Activated CD4-positive, alpha-beta T cell treated with anti-CD3 and anti-CD28 coated beads, Interleukin-2, amount 50 U/mL, for 48 hours (primary cell): ENCODE measurements around the gene CARS2.
"Not testable (repeated sequence)": the region's sequence is repeated elsewhere in the genome, so short reads cannot be mapped to it uniquely, and the experiment has no call there.

Experiments used
- DNase-seq, 2 experiments: peaks; one replicate each; pipeline ENCODE4 v3.0.0-alpha.2; 2020

The CARS2 gene

DNA sequence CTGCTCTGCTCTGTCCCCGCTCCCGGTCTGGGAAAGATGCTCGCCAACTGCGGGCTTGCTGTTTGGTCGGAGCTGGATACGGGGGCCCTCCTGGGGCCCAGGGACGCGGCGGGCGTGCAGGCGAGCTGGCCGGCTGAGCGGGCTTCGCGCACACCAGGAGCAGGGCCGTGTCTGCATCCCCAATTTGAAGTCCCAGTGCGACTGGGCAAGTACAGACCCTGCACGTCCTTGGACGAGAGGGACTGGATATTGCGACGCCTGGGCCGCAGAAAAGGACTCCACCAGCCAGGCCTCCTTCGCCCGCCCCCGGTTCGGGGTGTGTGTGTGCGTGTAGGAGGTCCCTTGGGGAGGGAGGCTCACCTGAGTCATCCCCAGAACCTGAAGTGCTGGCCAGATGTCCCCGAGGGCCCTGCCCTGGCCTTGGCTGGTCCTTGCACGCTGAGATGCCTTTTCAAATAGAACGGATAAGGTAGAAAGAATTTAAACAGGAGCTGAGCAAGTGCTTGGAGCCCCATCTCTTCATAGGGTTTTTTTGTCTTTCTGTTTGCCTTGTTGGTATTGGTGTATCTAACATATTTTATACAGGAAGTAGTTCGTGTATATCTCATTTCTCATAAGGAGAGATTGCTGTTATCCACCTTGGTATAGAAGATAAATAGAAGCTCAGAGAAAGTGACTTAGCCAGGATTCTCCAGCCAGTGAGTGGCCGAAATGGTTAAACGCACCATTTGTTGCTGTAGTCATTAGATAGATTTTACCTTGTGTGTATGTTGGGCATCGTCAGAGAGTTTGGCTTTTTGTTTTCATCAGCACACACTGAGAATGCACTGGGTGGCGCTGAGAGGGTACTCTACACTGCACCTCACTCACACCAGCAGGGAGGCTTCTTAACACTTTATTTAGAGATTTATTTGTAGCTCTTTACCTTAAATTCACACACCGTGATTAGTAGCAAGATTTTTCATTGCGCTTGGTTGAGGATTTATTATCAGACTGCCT is 89.5 kb downstream of the CARS2 start:
- DNase-seq, result peak; percentile 46 to 54

DNA sequence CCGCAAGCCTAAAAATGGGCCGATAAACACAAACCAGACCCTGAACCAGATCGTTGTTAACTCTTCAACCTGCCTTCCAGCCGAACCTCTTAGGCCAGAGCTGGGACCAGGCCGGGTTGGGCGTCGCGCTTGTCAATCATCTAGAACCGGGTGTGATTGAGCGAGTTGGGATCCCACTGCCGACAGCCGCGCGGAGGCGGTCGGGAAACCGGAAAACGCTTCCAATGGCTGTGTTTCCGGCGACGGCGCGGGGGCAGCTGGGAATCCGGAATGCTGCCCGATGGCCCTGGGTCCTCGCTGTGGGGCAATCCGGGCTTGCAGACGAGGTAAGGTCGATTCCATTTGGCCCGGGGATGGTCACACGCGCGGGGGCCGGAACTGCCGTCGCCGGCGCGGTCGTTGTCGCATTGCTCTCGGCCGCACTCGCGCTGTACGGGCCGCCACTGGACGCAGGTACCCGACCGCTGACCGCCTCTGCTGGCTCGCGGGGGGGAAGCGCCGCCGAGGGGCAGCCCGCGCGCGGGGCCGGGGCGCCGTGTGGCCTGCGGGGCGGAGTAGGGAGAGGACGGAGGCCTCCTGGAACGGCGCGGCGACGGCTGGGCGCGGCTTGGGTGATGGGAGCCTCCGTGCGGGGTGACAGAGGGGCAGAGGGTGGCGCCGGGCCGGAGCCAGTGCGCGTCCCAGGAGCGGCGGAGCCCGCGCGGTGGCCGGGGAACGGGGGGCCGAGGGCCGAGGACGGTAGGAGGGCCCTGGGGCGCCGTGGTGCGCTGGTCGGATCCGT is 90.4 kb downstream of the CARS2 start, which contains the start of gene NAXD:
Gene NAXD, plus strand, starts transcription at position 224 of the 781 bp plus-strand sequence. Its CDS starts 57 bp downstream, at position 281.
- peak; percentile 88 to 91 for DNase-seq

DNA sequence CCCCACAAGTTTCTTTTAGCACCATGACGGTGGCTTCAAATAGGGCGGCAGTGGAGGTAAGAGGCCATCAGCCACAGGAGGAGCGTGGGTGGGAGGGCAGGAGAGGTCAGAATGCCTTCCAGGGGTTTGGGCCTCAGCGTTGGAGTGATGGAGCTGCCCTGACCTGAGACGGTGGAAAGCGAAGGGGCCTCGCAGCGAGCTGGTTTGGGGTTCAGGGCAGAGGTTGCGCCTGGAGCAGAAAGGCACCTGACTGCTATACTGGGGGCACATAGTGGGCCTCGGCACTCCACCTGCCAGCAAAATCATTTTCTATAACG is 91.0 kb downstream of the CARS2 start:
- DNase-seq, result no peak

DNA sequence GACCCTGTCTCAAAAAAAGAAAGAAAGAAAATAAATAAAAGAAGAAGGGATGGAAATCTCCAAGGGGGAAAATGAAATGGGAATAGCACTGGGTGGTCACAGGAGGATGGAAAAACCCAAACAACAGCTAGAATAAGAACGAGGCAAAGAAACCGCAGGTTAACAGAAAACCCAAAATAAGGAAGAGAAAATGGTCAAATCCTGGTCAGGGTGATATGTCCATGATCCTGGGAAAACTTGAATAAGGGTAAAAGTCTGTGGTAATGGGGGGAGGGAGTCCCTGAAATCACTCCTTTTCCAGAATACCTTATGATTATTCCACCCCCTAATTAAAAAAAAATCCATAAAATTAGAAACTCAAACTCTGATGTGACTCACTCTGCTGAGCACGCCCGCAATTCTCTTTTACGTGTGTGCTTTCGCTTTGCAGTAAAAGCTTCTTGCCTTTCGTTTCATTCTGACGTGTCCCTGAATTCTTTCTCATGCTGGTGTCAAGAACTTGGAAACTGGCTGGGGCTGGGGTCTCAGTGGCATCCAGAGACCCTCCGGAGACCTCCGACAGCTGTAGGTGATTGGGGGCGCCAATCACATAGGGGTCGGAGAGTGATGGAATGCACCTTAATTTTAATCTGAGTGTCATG is 94.8 kb downstream of the CARS2 start:
- DNase-seq, result peak in 1 of 2 experiments; percentile 28

DNA sequence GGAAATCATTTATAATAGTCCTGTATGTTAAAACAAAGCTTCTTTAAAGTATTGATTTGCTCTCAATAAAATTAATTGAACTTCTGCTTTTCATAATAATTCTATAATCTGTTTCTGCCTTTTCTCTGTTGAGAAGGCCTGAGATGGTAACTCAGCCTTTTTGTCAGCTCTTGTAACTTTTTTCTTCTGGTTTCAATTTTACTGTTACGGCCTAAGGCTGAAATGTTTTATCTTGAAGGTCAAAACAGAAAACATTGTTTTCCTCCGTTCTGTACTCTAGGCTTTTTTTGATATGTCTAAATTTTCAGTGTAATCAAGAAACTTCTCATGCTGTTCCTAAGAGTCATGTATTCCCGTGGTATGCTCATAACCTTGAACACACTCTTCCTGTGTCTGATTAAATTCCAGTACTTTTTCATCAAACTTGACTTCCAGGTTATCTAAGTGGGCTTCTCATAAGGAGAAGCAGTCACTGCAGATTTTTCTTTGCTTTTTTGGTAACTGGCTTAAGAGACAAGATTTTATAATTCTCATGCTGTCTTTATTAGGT is 98.2 kb downstream of the CARS2 start:
- DNase-seq, result no peak

DNA sequence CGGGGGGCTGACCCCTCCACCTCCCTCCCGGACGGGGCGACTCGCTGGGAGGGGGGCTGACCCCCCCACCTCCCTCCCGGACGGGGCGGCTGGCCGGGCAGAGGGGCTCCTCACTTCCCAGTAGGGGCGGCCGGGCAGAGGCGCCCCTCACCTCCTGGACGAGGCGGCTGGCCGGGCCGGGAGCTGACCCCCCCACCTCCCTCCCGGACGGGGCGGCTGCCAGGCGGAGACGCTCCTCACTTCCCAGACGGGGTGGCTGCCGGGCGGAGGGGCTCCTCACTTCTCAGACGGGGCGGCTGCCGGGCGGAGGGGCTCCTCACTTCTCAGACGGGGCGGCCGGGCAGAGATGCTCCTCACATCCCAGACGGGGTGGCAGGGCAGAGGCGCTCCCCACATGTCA is 99.6 kb downstream of the CARS2 start:
- not testable (repeated sequence) for DNase-seq

DNA sequence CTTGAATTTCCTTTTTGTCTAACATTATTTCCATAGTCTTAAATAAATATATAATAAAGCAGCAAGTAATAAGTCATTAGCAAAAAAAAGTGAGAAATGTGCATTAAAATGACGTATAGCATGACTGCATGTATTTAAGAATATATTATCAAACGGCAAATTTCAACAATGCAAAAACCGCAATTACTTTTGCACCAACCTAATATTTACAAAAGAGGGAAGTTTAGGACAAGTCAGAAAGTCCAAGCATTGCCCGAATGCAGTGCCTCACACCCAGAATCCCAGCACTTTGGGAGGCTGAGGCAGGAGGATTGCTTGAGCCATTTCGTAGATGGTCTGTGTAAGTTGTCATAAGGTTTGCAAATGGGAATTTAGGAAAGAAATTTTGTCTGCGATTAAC is 100.8 kb downstream of the CARS2 start:
- DNase-seq, result no peak

DNA sequence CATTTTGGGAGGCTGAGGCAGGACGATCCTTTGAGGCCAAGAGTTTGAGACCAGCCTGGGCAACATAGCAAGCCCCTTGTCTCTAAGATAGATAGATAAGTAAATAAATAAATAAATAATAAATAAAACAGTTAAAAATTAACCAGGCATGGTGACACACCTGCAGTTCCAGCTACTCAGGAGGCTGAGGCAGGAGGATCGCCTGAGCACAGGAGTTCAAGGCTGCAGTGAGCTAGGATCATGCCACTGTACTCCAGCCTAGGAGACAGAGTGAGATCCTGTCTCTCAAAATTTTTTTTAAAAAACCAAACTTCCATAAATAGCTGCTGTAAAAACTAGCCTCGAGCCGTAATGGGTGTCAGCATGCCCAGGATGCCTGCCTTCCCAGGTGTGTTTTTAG is 104.9 kb downstream of the CARS2 start:
- no peak for DNase-seq

DNA sequence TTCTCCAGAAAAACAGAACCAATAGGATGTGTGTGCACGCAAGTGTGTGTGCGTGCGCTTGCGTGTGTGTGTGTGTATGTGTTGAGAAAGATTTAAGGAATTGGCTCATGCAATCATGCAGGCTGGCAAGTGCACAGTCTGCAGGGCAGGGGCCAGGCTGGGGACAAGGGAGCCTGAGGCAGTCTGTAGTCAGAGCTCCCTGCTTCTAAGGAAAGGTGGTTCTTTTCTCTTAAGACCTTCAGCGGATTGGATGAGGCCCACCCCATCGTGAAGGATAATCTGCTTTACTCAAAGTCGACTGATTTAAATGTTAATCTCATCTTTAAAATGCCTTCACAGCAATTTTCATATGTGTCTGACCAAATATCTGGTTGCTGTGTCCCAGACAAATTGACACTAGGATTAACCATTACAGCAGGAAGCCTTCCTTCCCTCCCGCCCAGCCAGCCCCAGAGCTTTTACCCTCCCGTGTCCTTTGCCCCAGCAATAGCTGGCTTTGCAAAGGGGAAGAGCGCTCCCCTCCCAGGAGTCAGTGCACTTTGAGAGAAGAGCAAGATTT is 105.6 kb downstream of the CARS2 start:
- DNase-seq, result no peak

DNA sequence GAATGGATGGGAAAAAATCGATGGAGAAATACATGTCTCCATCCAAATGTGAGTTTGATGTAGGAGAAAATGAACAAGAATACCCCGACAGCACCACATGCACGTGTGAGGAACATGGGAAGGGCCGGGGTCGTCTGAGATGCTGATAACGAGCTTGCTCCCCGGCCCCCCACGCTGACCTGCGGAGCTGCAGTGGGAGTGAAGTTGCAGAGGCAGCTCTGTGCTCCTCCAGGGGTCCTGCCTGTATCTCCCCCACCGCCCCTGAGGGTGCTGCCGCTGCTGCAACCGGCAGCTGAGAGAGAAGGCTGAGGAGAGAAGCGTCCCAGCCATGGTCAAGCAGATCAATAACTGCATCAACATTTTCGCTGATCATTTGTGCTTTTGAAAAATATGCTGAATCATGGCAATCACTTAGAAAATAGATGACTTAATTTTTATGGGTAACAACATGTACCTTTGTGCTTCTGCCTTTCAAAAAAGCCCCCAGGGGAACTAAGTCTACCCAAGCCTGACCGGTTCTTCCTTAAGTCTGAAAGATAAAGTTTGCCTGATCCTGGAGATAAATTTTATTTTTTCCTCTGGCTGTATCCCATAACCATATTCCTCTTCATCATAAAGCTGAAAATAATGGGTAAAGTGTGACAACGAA is 108.8 kb downstream of the CARS2 start:
- no peak for DNase-seq

DNA sequence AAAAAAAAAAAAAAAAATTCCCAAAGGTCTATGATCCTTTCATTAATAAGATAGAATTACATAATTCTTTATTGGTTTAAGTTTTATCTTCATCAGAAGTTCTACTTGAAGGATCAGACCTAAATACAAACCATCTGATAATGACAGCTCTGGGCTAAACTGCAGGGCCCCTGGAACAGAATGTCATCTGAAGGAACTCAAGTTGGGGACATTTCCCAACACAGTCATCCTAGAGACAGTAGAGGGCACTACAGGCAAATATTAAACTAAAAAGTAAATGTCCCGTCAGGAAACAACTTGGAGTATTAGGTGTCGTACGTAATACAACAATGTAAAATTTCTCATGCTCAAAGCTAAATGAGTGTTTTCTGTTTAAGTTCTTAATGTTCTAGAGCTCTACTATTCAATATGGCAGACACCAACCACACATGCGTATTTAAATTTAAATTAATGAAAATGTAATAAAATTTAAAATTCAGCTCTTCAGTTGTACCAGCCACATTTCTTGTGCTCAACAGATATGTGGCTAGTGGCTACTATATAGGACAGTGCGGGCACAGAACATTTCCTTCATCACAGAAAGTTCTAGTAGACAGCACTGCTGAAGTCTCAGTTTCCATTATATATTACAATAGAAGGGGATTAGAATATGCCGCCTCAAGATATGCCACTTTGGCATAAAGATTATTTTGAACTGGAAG is 112.3 kb downstream of the CARS2 start:
- DNase-seq, result no peak

DNA sequence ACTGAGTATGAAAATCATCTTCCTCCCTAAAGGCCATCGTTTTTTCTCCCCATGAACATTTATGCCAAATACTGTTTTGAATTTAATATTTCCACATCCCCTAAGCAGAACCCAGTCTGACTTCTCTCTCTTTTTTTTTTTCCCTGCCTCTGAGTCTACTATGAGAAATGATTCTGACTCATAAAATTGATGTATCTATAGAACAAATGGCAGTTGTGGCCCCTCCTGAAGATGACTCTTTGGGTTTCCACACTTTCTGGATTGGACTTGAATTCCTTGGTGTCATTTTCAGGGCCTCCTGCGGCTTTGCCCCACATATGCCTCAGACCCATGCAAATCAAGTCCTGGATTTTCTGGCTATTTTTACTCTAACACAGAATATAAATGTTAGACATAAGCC is 113.3 kb downstream of the CARS2 start:
- DNase-seq, result no peak
